Endothelial cell (in vitro differentiated cells): Measurements from ENCODE around the gene C4orf36. TPM values are rescaled to one million over a fixed set of nuclear protein-coding genes. Genes with fewer than 3 reads are reported as not detected.

Experiments
- DNase-seq: peaks from one replicate; pipeline ENCODE4 v3.0.0; 2021; ENCODE audit warnings: low spot score
- H3K27ac Mint-ChIP-seq: one replicate; pipeline ENCODE4 v1.8.0; 2021; ENCODE audit warnings: mixed read lengths, inconsistent platforms; ENCODE audit not compliant: unreplicated experiment
- H3K27me3 Mint-ChIP-seq: one replicate; pipeline ENCODE4 v1.8.0; 2021; ENCODE audit warnings: mild to moderate bottlenecking, moderate library complexity, mixed read lengths, inconsistent platforms; ENCODE audit not compliant: unreplicated experiment
- H3K36me3 Mint-ChIP-seq: one replicate; pipeline ENCODE4 v1.8.0; 2021; ENCODE audit warnings: mild to moderate bottlenecking, low read depth, mixed read lengths, inconsistent platforms; ENCODE audit not compliant: unreplicated experiment
- H3K4me1 Mint-ChIP-seq: one replicate; pipeline ENCODE4 v1.8.0; 2021; ENCODE audit warnings: mild to moderate bottlenecking, mixed read lengths, inconsistent platforms; ENCODE audit not compliant: unreplicated experiment
- H3K4me3 Mint-ChIP-seq: one replicate; pipeline ENCODE4 v1.8.0; 2021; ENCODE audit warnings: mild to moderate bottlenecking, mixed read lengths, inconsistent platforms; ENCODE audit not compliant: unreplicated experiment
- H3K9me3 Mint-ChIP-seq: one replicate; pipeline ENCODE4 v1.8.0; 2021; ENCODE audit warnings: mixed read lengths, inconsistent platforms; ENCODE audit not compliant: unreplicated experiment
- CTCF ChIP-seq: fragments of 200-600 bp; sonication (generic); IDR thresholded peaks from one replicate; pipeline ENCODE4 v1.5.0; 2021; ENCODE audit warnings: antibody characterized with exemption; ENCODE audit not compliant: unreplicated experiment
- long read RNA-seq: library from polyadenylated mRNA; unstranded; transcript quantifications from one replicate; pipeline ENCODE4 v2.0.0, GENCODE V29; 2020; ENCODE audit not compliant: unreplicated experiment
- total RNA-seq: library from RNA; stranded (reverse); fragmentation: NEBNext Ultra II Directional; extraction: Animal tissue kit (Norgen Biotek cat#: 25700); gene quantifications from one replicate; pipeline ENCODE4 v1.2.1, GENCODE V29; 2021; ENCODE audit not compliant: unreplicated experiment

The C4orf36 gene
- 0.72 TPM for total RNA-seq
- long read RNA-seq = 0 reads

GRCh38 chr4:86891762-86892635 is at the start of gene C4orf36:
TSS of gene C4orf36 (minus strand) at chr4:86892422. CDS start at chr4:86891520, 902 bp downstream.
- Mint-ChIP-seq H3K9me3 (no peaks in the 10 kb centered on the region), H3K36me3 (no peaks in the 10 kb centered on the region), H3K4me3 (peak within 1 kb of the TSS; percentile 90), H3K27ac (no peak within 1 kb of the TSS), H3K27me3 (peaks cover 9% of the 10 kb centered on the region), H3K4me1 (peaks cover 3% of the 10 kb centered on the region)
- TF ChIP-seq CTCF = no peak
- DNase-seq = peak; percentile 56

GRCh38 chr4:86940920-86941460 is 48.8 kb upstream of the C4orf36 start:
- TF ChIP-seq CTCF = no peak
- DNase-seq = no peak
- Mint-ChIP-seq H3K27ac (no peak overlapping the region), H3K4me3 (no peak overlapping the region), H3K4me1 (peaks cover 33% of the 10 kb centered on the region), H3K9me3 (no peaks in the 10 kb centered on the region), H3K27me3 (no peaks in the 10 kb centered on the region), H3K36me3 (no peaks in the 10 kb centered on the region)

GRCh38 chr4:86939729-86940575 is 47.7 kb upstream of the C4orf36 start:
- no peak for TF ChIP-seq CTCF
- Mint-ChIP-seq H3K27ac (no peak overlapping the region), H3K4me1 (peaks cover 35% of the 10 kb centered on the region), H3K36me3 (no peaks in the 10 kb centered on the region), H3K9me3 (no peaks in the 10 kb centered on the region), H3K4me3 (no peak overlapping the region), H3K27me3 (no peaks in the 10 kb centered on the region)
- no peak for DNase-seq

GRCh38 chr4:86938771-86939520 is 46.7 kb upstream of the C4orf36 start:
- Mint-ChIP-seq H3K4me3 (no peak overlapping the region), H3K9me3 (no peaks in the 10 kb centered on the region), H3K27me3 (no peaks in the 10 kb centered on the region), H3K27ac (no peak overlapping the region), H3K36me3 (no peaks in the 10 kb centered on the region), H3K4me1 (peaks cover 41% of the 10 kb centered on the region)
- TF ChIP-seq CTCF = no peak
- no peak for DNase-seq
